Rectal smooth muscle tissue (tissue), 1 donor: Measurements from ENCODE around the gene MPPED2.

Source experiments
- H3K27ac ChIP-seq: one replicate; pipeline ENCODE4 v1.7.0; 2013; ENCODE audit warnings: low read depth, low read length, inconsistent platforms
- H3K27me3 ChIP-seq: one replicate; pipeline ENCODE4 v1.7.0; 2013; ENCODE audit warnings: low read length; ENCODE audit not compliant: control insufficient read depth, insufficient read depth
- H3K36me3 ChIP-seq: one replicate; pipeline ENCODE4 v1.7.0; 2013; ENCODE audit warnings: low read length; ENCODE audit not compliant: control insufficient read depth, insufficient read depth
- H3K4me1 ChIP-seq: one replicate; pipeline ENCODE4 v1.7.0; 2013; ENCODE audit warnings: low read length; ENCODE audit not compliant: control insufficient read depth, insufficient read depth
- H3K4me3 ChIP-seq: one replicate; pipeline ENCODE4 v1.7.0; 2013; ENCODE audit warnings: low read length
- H3K9ac ChIP-seq: one replicate; pipeline ENCODE4 v1.7.0; 2013; ENCODE audit warnings: low read length

Gene MPPED2

GRCh38 chr11:30380846-30381245 is 205.3 kb downstream of the MPPED2 start:
- no peak overlapping the region for H3K4me3 ChIP-seq

GRCh38 chr11:30377347-30377746 is 208.8 kb downstream of the MPPED2 start:
- Histone ChIP-seq H3K9ac (no peak overlapping the region), H3K27me3 (no peaks in the 10 kb centered on the region), H3K36me3 (no peaks in the 10 kb centered on the region), H3K4me1 (no peaks in the 10 kb centered on the region), H3K4me3 (no peak overlapping the region), H3K27ac (no peak overlapping the region)

More at GRCh38 chr11:30380846-30381245, 205.3 kb downstream of the MPPED2 start:
- H3K36me3 ChIP-seq = no peaks in the 10 kb centered on the region
- H3K4me1 ChIP-seq = no peaks in the 10 kb centered on the region
- no peak overlapping the region for H3K27ac ChIP-seq
- H3K9ac ChIP-seq = no peak overlapping the region
- no peaks in the 10 kb centered on the region for H3K27me3 ChIP-seq

- Histone ChIP-seq H3K27me3 (no peaks in the 10 kb centered on the region), H3K27ac (no peak overlapping the region), H3K36me3 (no peaks in the 10 kb centered on the region), H3K9ac (no peak overlapping the region), H3K4me1 (no peaks in the 10 kb centered on the region), H3K4me3 (no peak overlapping the region)
Observed at GRCh38 chr11:30370164-30370563, 216.0 kb downstream of the MPPED2 start.

GRCh38 chr11:30368394-30368793 is 217.8 kb downstream of the MPPED2 start:
- Histone ChIP-seq H3K27ac (no peak overlapping the region), H3K27me3 (no peaks in the 10 kb centered on the region), H3K4me3 (no peak overlapping the region), H3K36me3 (no peaks in the 10 kb centered on the region), H3K9ac (no peak overlapping the region), H3K4me1 (no peaks in the 10 kb centered on the region)

- Histone ChIP-seq H3K36me3 (no peaks in the 10 kb centered on the region), H3K4me1 (no peaks in the 10 kb centered on the region), H3K27me3 (no peaks in the 10 kb centered on the region), H3K27ac (no peak overlapping the region), H3K9ac (no peak overlapping the region), H3K4me3 (no peak overlapping the region)
Observed at GRCh38 chr11:30365793-30366517, 220.2 kb downstream of the MPPED2 start.

- Histone ChIP-seq H3K9ac (no peak overlapping the region), H3K27me3 (no peaks in the 10 kb centered on the region), H3K27ac (no peak overlapping the region), H3K4me1 (no peaks in the 10 kb centered on the region), H3K36me3 (no peaks in the 10 kb centered on the region), H3K4me3 (no peak overlapping the region)
Observed at GRCh38 chr11:30364837-30365482, 221.2 kb downstream of the MPPED2 start.

GRCh38 chr11:30364139-30364836 is 221.9 kb downstream of the MPPED2 start:
- no peak overlapping the region for H3K9ac ChIP-seq
- no peak overlapping the region for H3K27ac ChIP-seq
- no peaks in the 10 kb centered on the region for H3K36me3 ChIP-seq
- no peak overlapping the region for H3K4me3 ChIP-seq
- no peaks in the 10 kb centered on the region for H3K4me1 ChIP-seq
- no peaks in the 10 kb centered on the region for H3K27me3 ChIP-seq

- H3K4me1 ChIP-seq = peaks cover 4% of the 10 kb centered on the region
- no peak overlapping the region for H3K9ac ChIP-seq
- no peak overlapping the region for H3K27ac ChIP-seq
- H3K27me3 ChIP-seq = no peaks in the 10 kb centered on the region
- H3K4me3 ChIP-seq = no peak overlapping the region
- H3K36me3 ChIP-seq = no peaks in the 10 kb centered on the region
Observed at GRCh38 chr11:30360741-30361140, 225.4 kb downstream of the MPPED2 start.
